T follicular helper cell (primary cell): ENCODE data around the gene WNT9B.

ENCODE experiments used
- DNase-seq: peaks from one replicate; pipeline ENCODE4 v3.0.0-alpha.2; 2020; ENCODE audit warnings: low read depth

WNT9B gene

GRCh38 chr17:46854515-46854914 is 3.1 kb downstream of the WNT9B start:
- no peak for DNase-seq

GRCh38 chr17:46854948-46855347 is 3.6 kb downstream of the WNT9B start:
- no peak for DNase-seq

- no peak for DNase-seq
Measured at GRCh38 chr17:46857600-46857999, 6.2 kb downstream of the WNT9B start.

GRCh38 chr17:46859996-46860395 is 8.6 kb downstream of the WNT9B start:
- no peak for DNase-seq

- no peak for DNase-seq
Measured at GRCh38 chr17:46862949-46863348, 11.6 kb downstream of the WNT9B start.

- DNase-seq: no peak
Measured at GRCh38 chr17:46863383-46864121, 12.2 kb downstream of the WNT9B start.

GRCh38 chr17:46865100-46865499 is 13.7 kb downstream of the WNT9B start:
- no peak for DNase-seq

GRCh38 chr17:46866325-46866724 is 14.9 kb downstream of the WNT9B start:
- no peak for DNase-seq

GRCh38 chr17:46866747-46867146 is 15.4 kb downstream of the WNT9B start:
- DNase-seq: no peak

- DNase-seq: no peak
Measured at GRCh38 chr17:46868689-46869187, 17.4 kb downstream of the WNT9B start.

- no peak for DNase-seq
Measured at GRCh38 chr17:46869296-46869695, 17.9 kb downstream of the WNT9B start.

- no peak for DNase-seq
Measured at GRCh38 chr17:46869975-46870803, 18.8 kb downstream of the WNT9B start.

GRCh38 chr17:46872421-46872820 is 21.0 kb downstream of the WNT9B start:
- DNase-seq: no peak

GRCh38 chr17:46873941-46874645 is 22.7 kb downstream of the WNT9B start:
- DNase-seq: no peak

- no peak for DNase-seq
Measured at GRCh38 chr17:46874906-46875305, 23.5 kb downstream of the WNT9B start.

GRCh38 chr17:46875849-46876352 is 24.5 kb downstream of the WNT9B start:
- no peak for DNase-seq

GRCh38 chr17:46876353-46876887 is 25.0 kb downstream of the WNT9B start:
- DNase-seq: no peak

- DNase-seq: no peak
Measured at GRCh38 chr17:46876926-46877325, 25.5 kb downstream of the WNT9B start.

- no peak for DNase-seq
Measured at GRCh38 chr17:46877466-46877865, 26.1 kb downstream of the WNT9B start.

- DNase-seq: no peak
Measured at GRCh38 chr17:46878055-46878454, 26.7 kb downstream of the WNT9B start.

- DNase-seq: no peak
Measured at GRCh38 chr17:46879101-46879500, 27.7 kb downstream of the WNT9B start.

GRCh38 chr17:46881015-46881414 is 29.6 kb downstream of the WNT9B start:
- DNase-seq: no peak
